Endodermal cell (in vitro differentiated cells): ENCODE results near the gene IL10RB. TPM values are rescaled to one million over a fixed set of nuclear protein-coding genes. Genes with fewer than 3 reads are reported as not detected.
"Not testable (repeated sequence)": the region's sequence is repeated elsewhere in the genome, so short reads cannot be mapped to it uniquely, and the experiment has no call there.

Source experiments
- DNase-seq: peaks from one replicate; pipeline ENCODE4 v3.0.0-alpha.2; 2017
- H3K27ac ChIP-seq: 2 replicates; pipeline ENCODE4 v1.5.1; 2013; ENCODE audit warnings: mild to moderate bottlenecking, low read depth, low read length, moderate library complexity
- H3K27me3 ChIP-seq: 2 replicates; pipeline ENCODE4 v1.6.1; 2013; ENCODE audit warnings: mild to moderate bottlenecking, low read length, moderate library complexity; ENCODE audit not compliant: insufficient read depth, control insufficient read depth, poor library complexity, severe bottlenecking
- H3K36me3 ChIP-seq: 2 replicates; pipeline ENCODE4 v1.7.0; 2013; ENCODE audit warnings: mild to moderate bottlenecking, low read length, moderate library complexity; ENCODE audit not compliant: control insufficient read depth, insufficient read depth
- H3K4me1 ChIP-seq: one replicate; pipeline ENCODE4 v1.7.0; 2013; ENCODE audit warnings: low read length; ENCODE audit not compliant: control insufficient read depth, insufficient read depth
- H3K4me3 ChIP-seq: 2 replicates; pipeline ENCODE4 v1.5.1; 2013; ENCODE audit warnings: mild to moderate bottlenecking, low read length, moderate library complexity
- H3K9ac ChIP-seq: 2 replicates; pipeline ENCODE4 v1.6.1; 2013; ENCODE audit warnings: mild to moderate bottlenecking, low read length, moderate library complexity; ENCODE audit not compliant: poor library complexity, severe bottlenecking; ENCODE audit errors: extremely low read depth
- H3K9me3 ChIP-seq: 2 replicates; pipeline ENCODE4 v1.6.1; 2013; ENCODE audit warnings: mild to moderate bottlenecking, low read length, moderate library complexity; ENCODE audit not compliant: control insufficient read depth
- H3K27ac Mint-ChIP-seq: 2 replicates; pipeline ENCODE4 v1.8.0; 2020; ENCODE audit warnings: mixed read lengths
- H3K27me3 Mint-ChIP-seq: 2 replicates; pipeline ENCODE4 v1.8.0; 2021; ENCODE audit warnings: mild to moderate bottlenecking, mixed read lengths; ENCODE audit not compliant: insufficient read depth
- H3K36me3 Mint-ChIP-seq: 2 replicates; pipeline ENCODE4 v1.8.0; 2020; ENCODE audit warnings: low read depth, mixed read lengths
- H3K4me1 Mint-ChIP-seq: 2 replicates; pipeline ENCODE4 v1.8.0; 2020; ENCODE audit warnings: mixed read lengths
- H3K4me3 Mint-ChIP-seq: 2 replicates; pipeline ENCODE4 v1.8.0; 2020; ENCODE audit warnings: mild to moderate bottlenecking, moderate library complexity, mixed read lengths
- H3K9me3 Mint-ChIP-seq: 2 replicates; pipeline ENCODE4 v1.8.0; 2020; ENCODE audit warnings: mild to moderate bottlenecking, mixed read lengths
- WGBS, 2 experiments: methylation state at CpG; one replicate each; pipeline versions ENCODE4 v1.1.5 to v1.1.7; 2013; ENCODE audit warnings: missing lambda C conversion rate in 2 of 2, mixed read lengths in 1 of 2; ENCODE audit not compliant: insufficient coverage in 1 of 2, insufficient read length in 1 of 2; 5-methylcytosine and 5-hydroxymethylcytosine counted together
- total RNA-seq, 2 donors: library from RNA; stranded (reverse); fragmentation: NEBNext Ultra II Directional in 1 of 2; extraction: Animal tissue kit (Norgen Biotek cat#: 25700) in 1 of 2; gene quantifications; 2 replicates in 1 of 2; 3 replicates in 1 of 2; pipeline ENCODE4 v1.2.1, GENCODE V29; 2021
- TF ChIP-seq, protein P1 (sequence below): fragments of 200-600 bp; sonication (generic); conservative IDR thresholded peaks from 2 replicates; pipeline ENCODE4 v1.5.0; 2021; ENCODE audit warnings: antibody characterized with exemption, mild to moderate bottlenecking

The IL10RB gene
- total RNA-seq, 2 donors from 2014 or later = 4.1 to 5.3 TPM

- no peak overlapping the region for H3K4me3 Mint-ChIP-seq
- Histone ChIP-seq H3K27me3 (no peaks in the 10 kb centered on the region), H3K36me3 (peaks cover 20% of the 10 kb centered on the region), H3K4me3 (no peak overlapping the region), H3K9me3 (peaks cover 45% of the 10 kb centered on the region), H3K27ac (no peak overlapping the region), H3K4me1 (no peaks in the 10 kb centered on the region), H3K9ac (no peak overlapping the region)
- H3K4me1 Mint-ChIP-seq = peaks cover 8% of the 10 kb centered on the region
- DNase-seq = no peak
- no peaks in the 10 kb centered on the region for H3K27me3 Mint-ChIP-seq
- H3K27ac Mint-ChIP-seq = no peak overlapping the region
- H3K9me3 Mint-ChIP-seq = peaks cover 28% of the 10 kb centered on the region
- TF ChIP-seq, protein P1, sequence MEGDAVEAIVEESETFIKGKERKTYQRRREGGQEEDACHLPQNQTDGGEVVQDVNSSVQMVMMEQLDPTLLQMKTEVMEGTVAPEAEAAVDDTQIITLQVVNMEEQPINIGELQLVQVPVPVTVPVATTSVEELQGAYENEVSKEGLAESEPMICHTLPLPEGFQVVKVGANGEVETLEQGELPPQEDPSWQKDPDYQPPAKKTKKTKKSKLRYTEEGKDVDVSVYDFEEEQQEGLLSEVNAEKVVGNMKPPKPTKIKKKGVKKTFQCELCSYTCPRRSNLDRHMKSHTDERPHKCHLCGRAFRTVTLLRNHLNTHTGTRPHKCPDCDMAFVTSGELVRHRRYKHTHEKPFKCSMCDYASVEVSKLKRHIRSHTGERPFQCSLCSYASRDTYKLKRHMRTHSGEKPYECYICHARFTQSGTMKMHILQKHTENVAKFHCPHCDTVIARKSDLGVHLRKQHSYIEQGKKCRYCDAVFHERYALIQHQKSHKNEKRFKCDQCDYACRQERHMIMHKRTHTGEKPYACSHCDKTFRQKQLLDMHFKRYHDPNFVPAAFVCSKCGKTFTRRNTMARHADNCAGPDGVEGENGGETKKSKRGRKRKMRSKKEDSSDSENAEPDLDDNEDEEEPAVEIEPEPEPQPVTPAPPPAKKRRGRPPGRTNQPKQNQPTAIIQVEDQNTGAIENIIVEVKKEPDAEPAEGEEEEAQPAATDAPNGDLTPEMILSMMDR = no peak
- peaks cover 48% of the 10 kb centered on the region for H3K36me3 Mint-ChIP-seq
- WGBS, 2 experiments = 87 to 90% methylated on average over 5 to 7 of the region's 7 CpGs
These were observed 27.5 kb upstream of the IL10RB start for GRCh38 chr21:33238565-33239255.

GRCh38 chr21:33239559-33240127, 26.5 kb upstream of the IL10RB start:
- not testable (repeated sequence) for H3K27me3 Mint-ChIP-seq, H3K4me3 ChIP-seq, H3K27ac ChIP-seq, H3K4me1 ChIP-seq, DNase-seq, H3K4me3 Mint-ChIP-seq, H3K4me1 Mint-ChIP-seq, H3K27ac Mint-ChIP-seq, H3K9ac ChIP-seq, H3K27me3 ChIP-seq
- H3K9me3 ChIP-seq = peaks cover 45% of the 10 kb centered on the region
- Mint-ChIP-seq H3K36me3 (peaks cover 48% of the 10 kb centered on the region), H3K9me3 (peaks cover 28% of the 10 kb centered on the region)
- H3K36me3 ChIP-seq = peaks cover 24% of the 10 kb centered on the region

- Mint-ChIP-seq H3K9me3 (peaks cover 28% of the 10 kb centered on the region), H3K36me3 (peaks cover 53% of the 10 kb centered on the region), H3K4me3 (no peak overlapping the region), H3K27me3 (no peaks in the 10 kb centered on the region), H3K4me1 (no peaks in the 10 kb centered on the region), H3K27ac (no peak overlapping the region)
- WGBS, 2 experiments = 94% methylated on average over 2 of the region's 2 CpGs; no CpG with 5 or more reads in 1 of the 2 experiments
- DNase-seq = no peak
- no peaks in the 10 kb centered on the region for H3K4me1 ChIP-seq
- H3K4me3 ChIP-seq = no peak overlapping the region
- peaks cover 45% of the 10 kb centered on the region for H3K9me3 ChIP-seq
- H3K9ac ChIP-seq = no peak overlapping the region
- no peak overlapping the region for H3K27ac ChIP-seq
- H3K27me3 ChIP-seq = no peaks in the 10 kb centered on the region
- H3K36me3 ChIP-seq = peaks cover 32% of the 10 kb centered on the region
- TF ChIP-seq, protein P1 = no peak
These were observed 25.8 kb upstream of the IL10RB start for GRCh38 chr21:33240404-33240803.
